Activated CD4-positive, alpha-beta T cell treated with anti-CD3 and anti-CD28 coated beads for 24 hours (primary cell): ENCODE results near the gene NECTIN4.
A peak's percentile ranks its signal among the peaks of the same experiment; 100 is the strongest.
"Not testable (repeated sequence)": the region's sequence is repeated elsewhere in the genome, so short reads cannot be mapped to it uniquely, and the experiment has no call there.

Source experiments
- DNase-seq, 2 donors: peaks; one replicate each; pipeline ENCODE4 v3.0.0-alpha.2; 2020; ENCODE audit warnings: low read depth in 2 of 2

Gene NECTIN4

DNA sequence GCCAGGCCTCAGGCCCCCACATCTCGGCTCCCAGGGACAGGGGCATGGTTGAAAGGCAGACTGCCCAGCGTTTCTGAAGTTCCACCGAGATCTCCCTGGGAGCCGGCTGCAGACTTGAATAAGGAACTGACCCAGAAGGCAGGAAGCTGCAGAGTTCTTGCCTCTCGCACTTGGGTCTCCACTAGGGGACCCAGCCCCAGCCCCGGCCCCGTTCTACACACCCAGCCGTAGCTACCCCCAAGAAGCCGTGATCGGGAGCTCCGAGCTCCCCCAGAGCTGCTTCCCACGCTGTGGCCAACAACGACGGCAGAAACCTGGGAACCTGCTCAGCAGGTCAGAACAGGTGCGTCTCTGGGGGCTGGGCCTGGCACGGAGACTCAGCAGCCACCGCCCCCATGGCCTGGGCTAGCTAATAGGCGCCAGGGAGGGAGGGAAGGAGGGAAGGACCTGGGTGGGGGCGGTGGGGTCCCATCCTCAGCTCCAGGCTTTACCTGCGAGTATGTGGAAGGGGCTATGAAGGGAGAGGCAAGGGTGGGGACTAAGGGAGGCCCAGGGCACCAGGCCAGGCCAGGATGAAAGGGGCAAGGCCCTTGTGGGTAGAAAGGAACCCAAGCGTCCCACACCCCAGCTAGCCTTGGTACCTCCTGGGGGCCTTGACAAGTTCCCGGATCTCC is at the start of gene NECTIN4:
TSS of gene NECTIN4 (minus strand) at position 308 of the 674 bp plus-strand sequence. CDS start at position 46, 262 bp downstream.
- no peak for DNase-seq

DNA sequence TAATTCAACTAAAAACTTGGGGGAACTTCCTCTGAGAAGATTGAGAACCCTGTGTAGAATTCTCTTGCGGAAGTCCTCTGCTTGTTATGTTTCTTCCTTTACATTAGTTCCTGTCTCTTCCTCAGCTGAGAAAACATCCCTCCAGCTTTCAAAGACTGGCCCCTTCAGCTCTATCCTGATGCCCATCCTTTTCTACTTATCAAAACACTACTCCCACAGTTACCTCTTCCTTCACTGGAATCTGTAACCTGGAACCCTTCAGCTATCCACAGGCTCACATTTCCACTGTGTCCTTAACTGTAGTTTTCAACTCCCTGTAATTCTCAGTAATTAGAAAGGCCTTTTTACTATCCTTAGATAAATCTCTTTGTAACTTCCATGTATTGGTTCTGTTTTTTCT is 49.1 kb upstream of the NECTIN4 start:
- DNase-seq, result no peak

DNA sequence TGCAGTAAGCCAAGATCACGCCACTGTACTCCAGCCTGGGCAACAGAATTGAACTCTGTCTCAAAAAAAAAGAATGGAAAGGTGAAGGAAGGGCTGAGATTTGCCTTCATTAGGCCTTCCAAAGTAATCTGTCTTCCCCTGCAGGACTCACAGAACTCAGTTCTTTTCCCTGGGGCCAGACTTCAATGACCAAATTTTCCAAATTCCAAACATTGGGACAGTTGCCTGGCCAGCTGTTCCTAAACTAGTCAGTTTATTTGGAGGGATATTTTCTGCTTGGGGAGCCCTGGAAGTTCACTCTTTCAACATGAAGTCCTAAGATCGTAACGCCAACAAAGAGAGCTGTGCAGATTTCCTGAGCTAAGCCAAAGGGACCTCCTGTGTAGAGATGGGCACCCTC is 48.5 kb upstream of the NECTIN4 start:
- no peak for DNase-seq

DNA sequence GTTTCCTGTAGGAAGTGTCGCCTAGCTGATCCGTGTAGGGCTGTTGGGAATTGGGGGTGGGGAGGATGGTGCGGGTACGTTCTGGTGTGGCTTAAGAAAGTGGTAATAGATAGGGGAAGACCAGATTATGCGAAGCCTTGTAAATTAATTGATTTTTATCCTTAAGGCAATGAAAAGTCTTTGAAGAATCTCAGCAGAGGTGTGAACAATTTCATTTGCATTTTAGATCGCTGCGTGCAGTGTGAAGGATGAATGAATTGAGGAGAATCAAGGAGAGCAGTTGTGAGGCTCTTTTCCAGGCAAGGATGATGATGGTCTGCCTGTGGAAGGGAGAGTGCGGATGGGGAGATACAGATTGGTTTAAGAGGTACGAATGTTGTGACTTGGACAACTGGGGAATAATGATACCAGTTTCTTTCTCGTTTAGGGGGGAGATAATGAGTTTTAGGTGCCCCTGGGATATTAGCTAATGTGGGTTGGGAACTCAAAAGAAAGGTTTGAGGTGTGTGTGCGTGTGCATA is 43.9 kb upstream of the NECTIN4 start:
- no peak for DNase-seq

DNA sequence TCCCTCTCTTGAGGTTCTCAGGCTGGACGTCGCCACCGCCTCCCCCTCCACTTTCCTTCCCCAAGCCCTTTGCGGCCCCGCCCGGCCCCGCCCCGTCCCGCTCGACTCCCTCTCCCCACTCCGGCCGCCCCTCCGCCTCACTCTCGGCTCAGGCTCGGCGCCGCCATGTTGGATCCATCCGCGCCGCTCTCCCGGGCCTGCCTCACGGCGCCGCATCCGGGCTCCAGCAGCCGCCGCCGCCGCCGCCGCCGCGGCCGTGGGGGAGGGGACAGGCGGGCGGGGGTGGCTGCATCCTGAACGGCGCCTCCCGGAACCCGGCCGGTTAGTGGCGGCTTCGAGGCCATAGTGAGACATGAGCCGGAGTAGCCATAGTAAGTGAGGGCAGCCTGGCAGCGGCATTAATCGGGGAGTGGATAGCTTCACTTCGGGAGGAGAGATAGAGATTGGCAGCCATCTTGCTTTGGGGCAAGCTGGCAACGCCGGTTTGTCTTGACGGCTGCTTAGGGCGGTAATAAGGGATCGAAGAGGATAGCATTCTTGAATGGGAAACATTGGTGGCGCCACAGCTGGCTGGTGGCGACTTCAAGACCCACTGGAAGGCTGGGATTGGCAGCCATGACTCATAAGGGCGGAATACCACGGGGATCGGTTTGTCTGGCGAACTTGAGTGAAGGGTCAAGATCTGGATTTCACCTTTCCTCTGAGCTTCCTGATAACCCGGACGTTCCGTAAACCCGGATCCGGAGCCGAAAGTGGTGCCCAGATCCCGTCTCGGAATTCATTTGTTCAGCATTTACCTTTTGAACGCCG is 43.3 kb upstream of the NECTIN4 start, which contains the start of gene DEDD:
TSS of gene DEDD (minus strand) at position 258 of the 810 bp plus-strand sequence. CDS start 8,205 bp downstream, outside the sequence.
- DNase-seq, result peak; percentile 79 to 80

DNA sequence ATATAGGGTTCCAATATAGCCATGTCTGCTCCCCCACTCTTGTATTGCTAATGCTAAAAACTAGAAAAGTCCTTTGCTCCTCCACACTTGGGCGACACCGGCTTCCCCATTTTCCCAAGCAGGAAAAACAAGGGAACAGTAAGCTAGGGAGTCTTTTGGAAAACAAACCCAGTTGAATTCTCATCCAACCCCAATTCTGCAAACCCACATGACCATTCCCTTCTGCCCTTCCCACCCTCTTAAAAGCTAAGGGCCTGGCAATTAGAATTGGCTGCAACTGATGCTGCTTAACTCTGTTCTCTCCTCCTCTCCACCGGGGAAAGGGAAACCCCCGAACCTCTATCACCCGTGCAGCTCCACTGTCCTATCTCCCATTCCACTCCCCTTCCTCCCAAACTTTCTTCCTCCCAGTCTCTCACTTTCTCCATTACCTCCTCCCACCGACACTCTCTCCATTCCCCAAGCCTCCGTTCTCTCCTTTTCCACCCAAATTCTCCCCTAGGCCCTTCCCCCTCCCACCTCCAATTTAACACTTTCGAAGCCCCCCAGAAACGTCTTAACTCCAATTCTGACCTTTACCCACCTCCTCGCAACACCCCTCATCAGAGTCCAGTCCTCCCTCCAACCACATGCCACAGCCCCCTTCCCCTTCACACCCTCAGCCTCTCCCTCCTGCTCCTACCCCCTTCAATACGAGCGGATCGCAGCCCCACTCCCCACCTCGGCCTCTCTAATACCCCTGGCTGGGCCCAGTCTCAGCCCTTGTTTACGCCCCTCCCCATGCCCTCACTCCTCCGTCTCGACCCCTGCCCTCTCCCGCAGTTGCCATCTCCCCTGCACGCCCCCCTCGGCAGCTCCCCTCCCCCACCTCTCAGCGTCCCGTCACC is 42.4 kb upstream of the NECTIN4 start:
- DNase-seq, result no peak

DNA sequence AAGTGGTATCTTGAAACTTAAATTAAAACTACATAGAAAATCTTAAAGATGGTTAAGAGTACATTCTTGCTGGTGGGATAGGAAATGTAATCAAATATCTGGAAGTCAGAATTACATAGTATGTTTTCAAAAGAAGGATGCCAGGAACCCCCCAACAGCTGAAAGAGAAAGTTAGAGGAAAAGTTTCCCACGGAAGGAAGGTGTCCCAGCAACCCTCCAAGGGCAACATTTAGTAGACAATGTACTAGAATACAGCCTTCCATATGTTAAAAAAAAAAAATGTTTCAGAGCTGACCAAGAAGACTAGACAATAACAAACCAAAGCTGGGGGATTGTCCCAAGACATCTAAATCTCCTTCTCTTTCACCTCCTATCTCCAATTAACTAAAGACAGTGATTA is 40.9 kb upstream of the NECTIN4 start:
- no peak for DNase-seq

DNA sequence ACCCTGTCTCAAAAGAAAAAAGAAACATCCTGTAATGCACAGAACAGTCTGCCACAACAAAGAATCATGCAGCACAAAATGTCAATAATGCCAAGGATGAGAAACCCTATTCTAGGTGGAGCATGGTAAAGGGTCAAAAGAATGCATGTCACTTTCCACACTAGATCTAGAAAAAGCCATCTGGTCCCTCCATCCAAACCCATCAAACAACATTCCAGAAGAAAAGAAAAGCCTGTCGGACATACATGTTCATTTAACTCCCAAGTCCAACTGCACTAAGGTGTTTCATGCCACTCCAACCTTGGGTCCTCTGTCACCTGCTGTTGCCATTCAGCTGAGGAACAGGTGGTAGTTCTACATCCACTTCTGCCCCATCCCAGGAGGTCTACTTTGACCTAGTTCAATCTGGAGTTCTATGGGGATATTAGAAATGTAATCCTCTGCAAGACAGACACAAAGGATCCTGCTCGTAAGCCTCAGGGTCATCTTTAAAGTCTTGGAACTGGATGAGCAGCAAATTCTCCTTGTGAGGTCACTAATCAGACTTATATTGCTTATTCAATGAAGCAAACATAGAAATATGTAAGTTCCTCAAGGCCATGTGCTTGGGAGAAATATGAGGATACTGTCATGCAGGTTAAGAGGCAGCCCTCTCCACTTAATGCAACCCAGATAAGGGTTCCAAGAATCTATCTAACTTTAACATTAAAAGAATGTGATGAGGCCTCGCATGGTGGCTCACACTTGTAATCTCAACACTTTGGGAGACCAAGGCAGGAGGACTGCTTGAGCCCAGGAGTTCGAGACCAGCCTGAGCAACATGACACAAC is 39.4 kb upstream of the NECTIN4 start:
- no peak for DNase-seq

DNA sequence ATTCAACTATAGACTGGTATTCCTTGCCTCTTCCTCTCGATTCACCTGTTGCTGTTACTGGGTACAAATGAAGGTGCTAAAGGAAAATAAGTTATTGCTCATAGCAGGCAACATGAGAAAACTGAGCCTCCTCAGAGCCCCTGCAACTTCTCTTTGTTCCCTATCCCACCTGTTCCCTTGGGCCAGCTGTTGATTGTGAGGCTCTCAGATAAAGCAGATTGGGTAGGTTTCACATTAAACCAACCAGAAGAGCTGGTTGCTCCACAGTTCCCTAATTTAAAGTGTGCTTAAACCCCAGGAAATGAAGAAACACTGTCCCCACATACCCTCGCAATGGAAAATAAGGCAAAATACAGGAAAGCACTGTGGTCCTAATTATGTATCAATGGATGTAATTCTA is 38.3 kb upstream of the NECTIN4 start:
- DNase-seq, result no peak

DNA sequence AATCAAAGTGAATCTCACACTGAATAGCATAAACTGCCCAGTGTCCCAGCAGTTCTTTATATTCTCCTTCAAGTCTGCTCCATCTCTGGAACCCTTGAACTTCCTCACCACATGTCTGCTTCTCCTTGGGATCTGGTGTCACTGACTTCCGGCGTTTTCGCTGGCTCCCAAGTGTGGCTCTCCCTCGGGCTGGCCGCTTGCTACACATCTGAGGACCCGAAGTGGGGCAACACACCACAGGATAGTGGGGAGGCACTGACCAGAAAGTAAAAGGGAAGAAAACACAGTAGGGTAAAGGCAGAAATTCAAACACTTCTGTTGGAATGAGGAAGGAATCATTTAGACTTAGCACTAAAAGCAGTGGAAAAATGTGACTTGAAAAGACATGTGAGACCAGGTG is 33.6 kb upstream of the NECTIN4 start:
- DNase-seq, result no peak

DNA sequence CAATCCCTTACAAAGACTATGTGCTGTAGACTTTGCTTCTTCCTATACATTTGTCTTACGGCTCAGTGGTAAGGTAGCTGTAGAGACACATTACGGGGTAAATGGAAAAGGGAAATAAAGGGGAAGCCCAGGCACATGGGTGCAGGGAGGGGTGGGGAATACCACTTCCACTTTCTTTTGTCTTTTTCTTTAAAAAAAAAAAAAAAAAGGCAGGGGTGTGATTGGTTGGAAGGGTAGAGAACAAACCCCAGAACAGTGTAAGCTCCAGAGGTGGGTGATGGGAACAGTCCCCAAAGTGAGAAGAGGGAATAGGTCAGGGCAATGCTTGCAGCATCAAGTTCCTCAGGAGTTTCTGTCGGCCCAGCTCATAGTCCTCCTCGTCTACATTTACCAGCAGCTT is 32.5 kb upstream of the NECTIN4 start:
- DNase-seq, result no peak

DNA sequence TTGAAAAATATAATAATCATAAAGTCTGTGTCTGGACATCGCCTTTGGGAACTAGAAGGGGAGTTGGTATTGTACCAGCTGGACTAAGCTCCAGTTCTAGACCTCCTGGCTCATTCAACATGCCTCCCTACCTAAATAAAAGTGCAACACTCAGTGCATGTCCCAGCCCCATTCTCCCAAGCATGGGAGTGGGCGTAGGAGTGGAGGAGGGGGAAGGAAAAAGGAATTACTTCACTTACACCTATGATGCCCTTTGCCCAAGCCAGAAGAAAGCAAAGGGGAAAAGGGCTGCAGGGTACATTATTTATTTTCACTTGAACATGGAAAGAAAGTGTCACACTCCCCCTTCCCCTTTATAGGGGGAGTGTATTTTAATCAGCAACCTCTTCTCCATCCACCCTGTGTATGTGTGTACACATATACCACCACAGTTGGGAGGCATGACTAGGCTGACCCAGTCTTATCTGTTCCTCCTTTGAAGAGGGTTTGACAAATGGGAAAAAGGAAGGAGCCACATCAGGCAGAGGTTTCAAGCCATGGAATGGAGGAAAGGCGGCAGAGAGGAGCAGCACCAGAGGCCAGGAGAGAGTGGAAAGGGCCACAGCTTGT is 31.8 kb upstream of the NECTIN4 start:
- DNase-seq, result no peak

DNA sequence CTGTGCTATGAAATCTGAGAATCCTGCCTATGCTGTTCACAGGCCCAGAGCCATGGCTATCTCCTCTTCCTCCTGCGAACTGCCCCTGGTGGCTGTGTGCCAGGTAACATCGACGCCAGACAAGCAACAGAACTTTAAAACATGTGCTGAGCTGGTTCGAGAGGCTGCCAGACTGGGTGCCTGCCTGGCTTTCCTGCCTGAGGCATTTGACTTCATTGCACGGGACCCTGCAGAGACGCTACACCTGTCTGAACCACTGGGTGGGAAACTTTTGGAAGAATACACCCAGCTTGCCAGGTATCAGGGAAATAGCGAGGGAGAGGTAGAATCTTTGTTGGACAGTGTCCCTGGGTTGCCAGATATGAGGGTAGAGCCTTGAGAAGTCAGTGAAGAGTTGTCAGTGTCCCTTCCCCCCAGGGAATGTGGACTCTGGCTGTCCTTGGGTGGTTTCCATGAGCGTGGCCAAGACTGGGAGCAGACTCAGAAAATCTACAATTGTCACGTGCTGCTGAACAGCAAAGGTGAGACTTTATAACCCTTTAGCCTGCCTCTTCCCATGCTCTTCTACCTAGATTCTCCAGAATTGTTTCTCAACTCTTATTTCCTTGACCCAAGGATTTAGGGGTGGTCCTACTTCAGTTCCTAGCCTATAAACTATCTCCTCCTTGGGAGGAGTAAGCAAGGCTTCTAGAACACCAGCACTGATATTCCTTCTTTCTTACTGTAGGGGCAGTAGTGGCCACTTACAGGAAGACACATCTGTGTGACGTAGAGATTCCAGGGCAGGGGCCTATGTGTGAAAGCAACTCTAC is 29.9 kb upstream of the NECTIN4 start:
- peak in 1 of 2 donors; percentile 55 for DNase-seq

DNA sequence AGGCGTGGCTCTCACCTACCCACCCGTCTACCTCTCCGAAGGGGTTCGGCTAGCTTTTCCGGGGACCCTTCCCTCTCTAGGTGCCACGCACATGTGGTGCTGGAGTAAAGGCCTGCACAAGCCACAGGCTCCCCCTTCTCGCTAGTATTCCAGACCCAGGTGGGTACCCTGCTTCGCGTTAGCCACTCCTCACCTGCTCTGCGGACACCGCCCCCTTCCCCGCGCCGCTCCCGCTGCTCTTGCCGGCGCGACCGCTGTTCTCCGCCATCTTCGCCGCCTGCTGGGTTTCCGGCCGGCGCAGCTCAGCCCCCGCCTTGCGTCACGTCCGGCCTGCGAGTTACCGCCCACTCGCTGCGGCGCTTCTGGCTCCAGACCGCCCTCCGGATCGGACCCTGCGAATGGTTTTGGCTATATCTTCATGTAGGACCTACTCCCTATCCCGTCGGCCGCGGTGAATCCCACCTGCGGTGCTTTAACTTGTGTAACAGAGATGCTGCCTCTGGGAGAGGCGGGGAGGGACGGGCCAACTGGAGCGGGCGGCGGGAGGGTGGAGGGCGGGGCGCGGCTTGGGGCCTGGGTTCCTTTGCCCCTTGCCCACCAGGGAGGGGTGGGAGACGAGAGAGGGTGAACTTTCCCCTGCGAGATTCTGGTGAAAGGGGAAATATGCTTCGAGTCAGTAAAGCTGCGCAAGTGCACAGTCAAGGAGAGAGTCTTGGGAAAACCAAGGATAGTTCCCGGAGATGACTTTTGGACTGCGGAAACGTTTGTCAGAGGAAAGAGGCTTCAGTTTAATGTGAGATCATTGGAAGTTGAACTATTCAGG is 28.6 kb upstream of the NECTIN4 start, which contains the start of the genes NIT1 and PFDN2:
TSS of gene NIT1 (plus strand) at position 347 of the 823 bp plus-strand sequence. CDS start at position 419, 72 bp downstream.
TSS of gene PFDN2 (minus strand) at position 279 of the 823 bp plus-strand sequence. CDS start at position 268, 11 bp downstream.
- peak; percentile 72 to 82 for DNase-seq

DNA sequence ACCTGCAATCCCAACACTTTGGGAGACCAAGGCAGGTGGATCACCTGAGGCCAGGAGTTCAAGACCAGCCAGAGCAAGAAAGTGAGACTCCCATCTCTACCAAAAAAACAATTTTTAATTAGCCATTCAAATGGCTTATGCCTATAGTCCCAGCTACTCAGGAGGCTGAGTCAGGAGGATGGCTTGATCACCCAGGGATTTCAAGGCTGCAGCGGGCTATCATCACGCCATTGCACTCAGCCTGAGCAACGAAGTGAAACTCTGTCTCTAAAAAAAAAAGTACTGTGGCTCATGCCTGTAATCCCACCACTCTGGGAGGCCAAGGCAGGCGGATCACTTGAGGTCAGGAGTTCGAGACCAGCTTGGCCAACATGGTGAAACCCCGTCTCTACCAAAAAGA is 26.6 kb upstream of the NECTIN4 start:
- DNase-seq, result not testable (repeated sequence)

DNA sequence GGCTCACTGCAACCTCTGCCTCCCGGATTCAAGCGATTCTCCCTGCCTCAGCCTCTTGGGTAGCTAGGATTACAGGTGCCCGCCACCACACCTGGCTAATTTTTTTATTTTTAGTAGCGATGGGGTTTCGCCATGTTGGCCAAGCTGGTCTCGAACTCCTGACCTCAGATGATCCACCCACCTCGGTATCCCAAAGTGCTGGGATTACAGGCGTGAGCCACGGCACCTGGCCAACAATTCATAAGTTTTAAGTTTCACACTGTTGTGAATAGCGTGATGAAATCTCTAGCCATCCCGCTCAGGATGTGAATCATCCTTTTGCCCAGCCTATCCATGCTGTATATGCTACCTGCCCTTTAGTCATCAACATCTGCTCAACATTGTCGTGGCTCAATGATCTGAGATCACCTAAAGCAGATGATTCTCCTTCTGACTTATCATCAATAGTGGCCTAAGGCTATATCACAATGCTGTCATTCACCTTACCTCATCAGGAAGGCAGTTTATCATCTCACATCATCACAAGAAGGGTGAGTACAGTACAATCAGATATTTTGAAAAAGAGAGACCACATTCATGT is 25.9 kb upstream of the NECTIN4 start:
- no peak for DNase-seq

DNA sequence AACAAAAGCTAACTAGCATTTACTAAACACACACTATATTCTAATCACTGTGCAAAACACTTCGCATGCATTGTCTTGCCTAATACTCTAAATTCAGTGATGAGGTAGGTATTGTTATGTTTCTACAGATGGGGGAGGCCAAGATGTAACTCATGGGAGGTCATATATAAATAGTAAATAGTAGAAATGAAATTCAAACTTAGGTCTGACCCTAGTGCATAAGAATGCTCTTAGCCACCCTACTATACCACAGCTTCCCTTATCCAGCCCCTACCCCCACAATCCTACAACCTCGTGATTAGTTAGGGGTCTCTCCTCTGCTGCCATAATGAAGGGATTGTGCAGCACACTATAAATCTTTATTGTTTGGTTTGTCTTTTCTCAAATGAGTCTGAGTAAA is 25.2 kb upstream of the NECTIN4 start:
- DNase-seq, result no peak

DNA sequence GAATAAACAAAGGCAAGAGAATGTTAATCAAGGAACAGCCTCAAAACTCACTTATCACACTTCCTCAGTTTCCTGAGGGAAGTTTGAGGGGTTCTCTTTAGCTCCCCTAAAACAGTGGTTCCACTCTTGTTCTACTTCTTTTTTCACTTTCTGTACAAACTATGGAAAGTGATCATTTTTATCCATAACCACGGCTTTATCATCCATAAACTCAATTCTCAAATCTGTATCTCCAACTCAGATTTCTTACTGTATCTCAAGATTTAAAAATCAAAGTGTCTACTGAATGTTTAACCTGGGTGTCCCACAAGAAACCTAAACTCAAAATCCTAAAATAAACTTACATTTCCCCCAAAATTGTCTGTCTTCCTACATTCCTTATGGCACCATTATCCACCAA is 24.6 kb upstream of the NECTIN4 start:
- no peak for DNase-seq
